ENCODE data around the gene FOXS1. TPM values are rescaled to one million over a fixed set of nuclear protein-coding genes. Genes with fewer than 3 reads are reported as not detected.

The FOXS1 gene
- total and polyA plus RNA-seq, 10 of the 15 experiments (the other 5 are each of a cell fraction or from before 2014, with no cell fraction given) = not detected

DNA sequence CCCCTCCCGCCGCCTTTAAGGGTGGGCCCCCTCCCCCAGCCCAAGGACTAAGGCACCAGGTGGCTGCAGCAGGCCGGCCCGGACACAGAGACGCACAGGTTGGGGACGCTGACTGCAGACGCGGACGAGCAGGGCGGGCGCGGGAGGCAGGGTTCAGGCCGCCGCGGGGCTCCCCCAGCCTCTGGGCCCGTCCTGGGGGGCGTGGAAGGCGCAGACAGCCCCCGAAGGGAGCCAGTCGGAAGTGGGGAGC lies 15.7 kb upstream of the FOXS1 start:
- TF ChIP-seq POLR2AphosphoS2 (IDR thresholded peaks at IDR 0.05; ENCODE audit: low read depth, low read length) = no peak
- TF ChIP-seq KDM1A (IDR thresholded peaks at IDR 0.05; ENCODE audit: borderline replicate concordance) = no peak
- TF ChIP-seq SMARCA5 (IDR thresholded peaks at IDR 0.05) = no peak
- TF ChIP-seq GABPA (IDR thresholded peaks at IDR 0.05; ENCODE audit: low read depth) = no peak
- peak; percentile 69; the same call in 1 of the 2 replicates for TF ChIP-seq GATAD2B (conservative IDR thresholded peaks at IDR 0.05; ENCODE audit: low read depth)
- Histone ChIP-seq H3K4me2 (ENCODE audit: control insufficient read depth, insufficient read depth) (peak overlapping the region; percentile 81), H3K4me3 (peak overlapping the region; percentile 53), H3K36me3 (ENCODE audit: control insufficient read depth in 2 of 2, insufficient read depth in 2 of 2, low read length in 1 of 2) (no peaks in the 10 kb centered on the region), H4K20me1 (ENCODE audit: control insufficient read depth, insufficient read depth) (no peaks in the 10 kb centered on the region), H3K27me3 (replicated peaks in 1 of 2; ENCODE audit: control insufficient read depth in 2 of 2, insufficient read depth in 2 of 2, low read length in 1 of 2) (peaks cover 0 to 9% of the 10 kb centered on the region in 2 experiments; a peak in 1 of 4 replicates), H3K79me2 (ENCODE audit: control insufficient read depth, insufficient read depth, low read length) (no peaks in the 10 kb centered on the region), H3K9me3 (replicated peaks; ENCODE audit: control insufficient read depth, insufficient read depth, low read length) (no peaks in the 10 kb centered on the region), H3K27ac (ENCODE audit: control insufficient read depth, insufficient read depth) (no peak overlapping the region), H3K9ac (ENCODE audit: control insufficient read depth, insufficient read depth, low read length) (no peak overlapping the region), H2AFZ (ENCODE audit: control insufficient read depth, low read depth, low read length) (peak overlapping the region; percentile 77), H3K4me1 (ENCODE audit: control insufficient read depth, insufficient read depth, low read length) (peaks cover 10% of the 10 kb centered on the region)
- 5% methylated on average over 15 of the region's 20 CpGs for WGBS (ENCODE audit: insufficient coverage, insufficient replicate concordance, low lambda C conversion rate, missing lambda C conversion rate)
- ChIA-PET CTCF (interaction anchor here (1.7 to 13.1 kb wide), 2 partner anchors 91 to 174 kb away, joined by 5 to 307 read pairs; partner anchors contain the start of gene PDRG1), RAD21 (ENCODE audit: unreplicated experiment) (interaction anchor here (1.0 to 2.4 kb wide), 5 partner anchors 8 to 91 kb away, joined by 3 to 14 read pairs (median 5); partner anchors contain the start of gene PDRG1), POLR2A (interaction anchor here (0.6 kb wide), 1 partner anchor 363 kb away, joined by 3 read pairs; no protein-coding TSS in a partner anchor), SMC1A (ENCODE audit: uncharacterized antibody, unreplicated experiment) (interaction anchor here (1.0 to 3.0 kb wide), 2 partner anchors 86 to 91 kb away, joined by 4 to 27 read pairs; partner anchors contain the start of gene PDRG1)
- in situ Hi-C loops (cut with MboI) = no loop called here
- FAIRE-seq (no peak), ATAC-seq (peak; percentile 58), DNase-seq (ENCODE audit: low read depth, low spot score) (no peak)
- intact Hi-C loops (cut with micrococcal nuclease; ENCODE audit: unreplicated experiment) = no loop called here
- BruUV-seq (replicated peaks) = no TSS peak

GRCh38 chr20:31860390-31861134 lies 15.2 kb upstream of the FOXS1 start:
- intact Hi-C loops (cut with micrococcal nuclease; ENCODE audit: unreplicated experiment) (no loop called here), in situ Hi-C loops (cut with MboI) (no loop called here)
- ATAC-seq (no peak), DNase-seq (ENCODE audit: low read depth, low spot score) (no peak), FAIRE-seq (no peak)
- peak overlapping the region; percentile 81 for H3K4me2 ChIP-seq (ENCODE audit: control insufficient read depth, insufficient read depth)
- POLR2A ChIA-PET = interaction anchor here (0.6 to 1.4 kb wide), 5 partner anchors 9 to 363 kb away, joined by 3 to 6 read pairs (median 3); partner anchors contain the start of genes DUSP15, PDRG1 and TTLL9
- no TSS peak for BruUV-seq (replicated peaks)
- CTCF ChIA-PET = interaction anchor here (0.6 to 13.1 kb wide), 8 partner anchors 11 to 174 kb away, joined by 3 to 307 read pairs (median 4); partner anchors contain the start of gene PDRG1
- no peaks in the 10 kb centered on the region for H3K79me2 ChIP-seq (ENCODE audit: control insufficient read depth, insufficient read depth, low read length)
- SMC1A ChIA-PET (ENCODE audit: uncharacterized antibody, unreplicated experiment) = interaction anchor here (0.6 to 3.0 kb wide), 8 partner anchors 14 to 163 kb away, joined by 3 to 27 read pairs (median 4); partner anchors contain the start of gene PDRG1
- no peak overlapping the region for H3K27ac ChIP-seq (ENCODE audit: control insufficient read depth, insufficient read depth)
- RAD21 ChIA-PET (ENCODE audit: unreplicated experiment) = interaction anchor here (1.0 to 1.5 kb wide), 4 partner anchors 19 to 92 kb away, joined by 3 to 11 read pairs (median 4); partner anchors contain the start of gene PDRG1
- no peak overlapping the region for H2AFZ ChIP-seq (ENCODE audit: control insufficient read depth, low read depth, low read length)
- WGBS (ENCODE audit: insufficient coverage, insufficient replicate concordance, low lambda C conversion rate, missing lambda C conversion rate) = 27% methylated on average over 11 of the region's 15 CpGs
- no peaks in the 10 kb centered on the region for H3K9me3 ChIP-seq (replicated peaks; ENCODE audit: control insufficient read depth, insufficient read depth, low read length)
- H3K36me3 ChIP-seq (ENCODE audit: control insufficient read depth in 2 of 2, insufficient read depth in 2 of 2, low read length in 1 of 2) = no peaks in the 10 kb centered on the region
- H3K4me3 ChIP-seq = peak overlapping the region; percentile 53; the same call in 1 of the 2 replicates
- peaks cover 10% of the 10 kb centered on the region for H3K4me1 ChIP-seq (ENCODE audit: control insufficient read depth, insufficient read depth, low read length)
- H4K20me1 ChIP-seq (ENCODE audit: control insufficient read depth, insufficient read depth) = no peaks in the 10 kb centered on the region
- peaks cover 0 to 9% of the 10 kb centered on the region in 2 experiments; a peak in 1 of 4 replicates for H3K27me3 ChIP-seq (replicated peaks in 1 of 2; ENCODE audit: control insufficient read depth in 2 of 2, insufficient read depth in 2 of 2, low read length in 1 of 2)
- H3K9ac ChIP-seq (ENCODE audit: control insufficient read depth, insufficient read depth, low read length) = no peak overlapping the region
- TF ChIP-seq NRF1 (conservative IDR thresholded peaks at IDR 0.05; ENCODE audit: low read depth, low read length) = no peak
- TF ChIP-seq PAX5 (IDR thresholded peaks at IDR 0.05; ENCODE audit: borderline replicate concordance, low read depth, low read length) = no peak
- no peak for TF ChIP-seq MTA3 (IDR thresholded peaks at IDR 0.05; ENCODE audit: borderline replicate concordance, low read length)
- no peak for TF ChIP-seq KLF5 (IDR thresholded peaks at IDR 0.05; ENCODE audit: partially characterized antibody)
- TF ChIP-seq ZBED1 (IDR thresholded peaks at IDR 0.05; ENCODE audit: borderline replicate concordance) = no peak
- TF ChIP-seq MYC (IDR thresholded peaks at IDR 0.05; ENCODE audit: insufficient read depth, insufficient read length, insufficient replicate concordance, low read length, severe bottlenecking) = no peak

All from GM12878 (cell line).